Sigmoid colon (tissue), 7 donors: ENCODE data around the gene KMT2C. TPM values are rescaled to one million over a fixed set of nuclear protein-coding genes. Genes with fewer than 3 reads are reported as not detected.
"Not testable (repeated sequence)": the region's sequence is repeated elsewhere in the genome, so short reads cannot be mapped to it uniquely, and the experiment has no call there.

Experiments used
- DNase-seq: peaks from one replicate; pipeline ENCODE4 v3.0.0-alpha.2; 2019
- H3K27ac ChIP-seq, 4 donors: fragments of 200-600 bp; sonication (generic); one replicate each; pipeline ENCODE4 v1.5.1; 2016 to 2019; ENCODE audit warnings: mild to moderate bottlenecking in 1 of 4
- H3K27me3 ChIP-seq, 3 donors: fragments of 200-600 bp; sonication (generic); one replicate each; pipeline ENCODE4 v1.5.1; 2019; ENCODE audit warnings: mild to moderate bottlenecking in 1 of 3
- H3K36me3 ChIP-seq, 4 donors: fragments of 200-600 bp; sonication (generic); one replicate each; pipeline ENCODE4 v1.5.1; 2016 to 2019
- H3K4me1 ChIP-seq, 4 donors: fragments of 200-600 bp; sonication (generic); one replicate each; pipeline ENCODE4 v1.5.1; 2017 to 2019
- H3K4me3 ChIP-seq, 4 donors: fragments of 200-600 bp; sonication (generic); one replicate each; pipeline ENCODE4 v1.5.1; 2017 to 2019; ENCODE audit warnings: mild to moderate bottlenecking in 2 of 4, moderate library complexity in 1 of 4
- H3K9me3 ChIP-seq, 4 donors: fragments of 200-600 bp in 3 of 4; sonication (generic) in 3 of 4; one replicate each; pipeline versions ENCODE4 v1.5.1 to v1.6.1; 2013 to 2019
- EP300 ChIP-seq, 4 donors: sonication (generic); formaldehyde crosslinking; IDR thresholded peaks; one replicate each; pipeline ENCODE4 v1.6.1; 2017; ENCODE audit warnings: antibody characterized with exemption in 4 of 4
- POLR2A ChIP-seq, 2 donors: fragments of 450-650 bp; IDR thresholded peaks; one replicate each; pipeline ENCODE4 v1.6.1; 2016; ENCODE audit warnings: antibody characterized with exemption in 2 of 2, mild to moderate bottlenecking in 2 of 2, moderate library complexity in 2 of 2
- POLR2AphosphoS5 ChIP-seq, 4 donors: sonication (generic); formaldehyde crosslinking; IDR thresholded peaks; one replicate each; pipeline ENCODE4 v1.6.1; 2017; ENCODE audit warnings: antibody characterized with exemption in 4 of 4
- WGBS, 2 donors: extraction: QIAGEN DNeasy Blood & Tissue Kit; methylation state at CpG; one replicate each; pipeline ENCODE4 v1.1.7; 2013; 5-methylcytosine and 5-hydroxymethylcytosine counted together
- intact Hi-C: fragments of 100-400 bp; cut with DNase I; formaldehyde crosslinking; loops from one replicate; pipeline ENCODE4 v1.15.1; 2023
- polyA plus RNA-seq, 3 donors: library from polyadenylated mRNA; stranded (reverse); fragments of 200-250 nt; gene quantifications; one replicate each; pipeline ENCODE4 v1.2.3, GENCODE V29; 2013
- total RNA-seq, 4 donors: library from RNA; depleted of rRNA; stranded (reverse); fragments of >200 nt; gene quantifications; one replicate each; pipeline ENCODE4 v1.1.0, GENCODE V29; 2016
- TF ChIP-seq, protein P1 (sequence below), 4 experiments: fragments of 450-650 bp in 3 of 4; fragments of 200-600 bp in 1 of 4; IDR thresholded peaks; one replicate each; pipeline ENCODE4 v1.5.1; 2016 to 2019; ENCODE audit warnings: antibody characterized with exemption in 4 of 4, mild to moderate bottlenecking in 3 of 4, moderate library complexity in 2 of 4
- donor health status: healthy with polysubstance abuse.
- donor health status: Bipolar disorder and iron deficiency.
- donor health status: healthy.

The KMT2C gene
- total and polyA plus RNA-seq, 7 donors = 7.4 to 75.6 (median 46.4) TPM

DNA sequence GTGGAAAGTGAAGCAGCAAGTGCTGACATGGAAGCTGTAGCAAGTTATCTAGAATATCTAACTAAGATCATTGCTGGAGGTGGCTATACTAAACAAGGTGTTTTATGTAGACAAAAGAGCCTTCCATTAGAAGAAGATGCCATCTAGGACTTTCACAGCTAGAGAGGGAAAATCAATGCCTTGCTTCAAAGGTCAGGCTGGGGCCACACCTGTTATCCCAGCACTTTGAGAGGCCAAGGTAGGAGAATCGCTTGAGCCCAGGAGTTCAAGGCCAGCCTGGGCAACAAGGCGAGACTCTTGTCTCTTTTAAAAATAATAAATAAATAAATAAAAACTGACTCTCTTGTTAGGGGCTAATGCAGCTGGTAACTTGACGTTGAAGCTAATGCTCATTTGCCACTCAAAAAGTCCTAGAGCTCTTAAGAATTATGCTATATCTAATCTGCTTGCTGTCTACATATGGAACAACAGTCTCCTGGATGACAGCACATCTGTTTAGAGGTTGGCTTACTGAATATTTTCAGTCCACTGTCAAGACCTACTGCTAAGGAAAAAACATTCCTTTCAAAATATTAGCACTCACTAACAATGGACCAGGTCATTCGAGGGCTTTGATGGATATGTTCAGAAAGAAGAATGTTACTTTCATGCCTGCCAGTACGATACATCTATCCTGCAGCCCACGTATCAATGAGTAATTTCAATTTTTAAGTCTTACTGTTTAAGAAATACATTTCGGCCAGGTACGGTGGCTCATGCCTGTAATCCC is 58.9 kb downstream of the KMT2C start:
- H3K27ac ChIP-seq, intact Hi-C loops, H3K27me3 ChIP-seq, H3K9me3 ChIP-seq, H3K36me3 ChIP-seq, H3K4me3 ChIP-seq, DNase-seq: not testable (repeated sequence)
- WGBS, 2 donors = 85 to 87% methylated on average over 8 of the region's 8 CpGs
- peaks cover 0 to 13% (median 11%) of the 10 kb centered on the region in 4 donors for H3K4me1 ChIP-seq

DNA sequence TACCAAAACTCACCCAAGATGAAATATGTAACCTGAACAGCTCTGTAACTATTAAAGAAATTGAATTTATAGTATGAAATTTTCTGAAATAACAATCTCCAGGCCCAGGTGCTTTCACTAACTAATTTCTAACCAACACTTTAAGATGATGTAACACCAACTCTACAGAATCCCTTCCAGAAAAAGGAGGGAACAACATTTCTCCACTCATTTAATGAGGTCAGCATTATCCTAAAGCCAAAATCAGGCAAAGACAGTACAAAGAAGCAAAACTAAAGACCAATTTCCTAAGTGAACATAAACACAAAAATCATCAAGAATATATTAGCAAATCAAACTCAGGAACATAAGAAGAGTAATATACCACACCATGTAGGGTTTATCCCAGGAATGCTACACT is 65.5 kb downstream of the KMT2C start:
- no peak for DNase-seq
- no peaks in the 10 kb centered on the region for H3K36me3 ChIP-seq
- H3K4me3 ChIP-seq = no peak overlapping the region
- peaks cover 0 to 47% (median 31%) of the 10 kb centered on the region in 4 donors for H3K4me1 ChIP-seq
- H3K27ac ChIP-seq = no peak overlapping the region
- TF ChIP-seq, protein P1, sequence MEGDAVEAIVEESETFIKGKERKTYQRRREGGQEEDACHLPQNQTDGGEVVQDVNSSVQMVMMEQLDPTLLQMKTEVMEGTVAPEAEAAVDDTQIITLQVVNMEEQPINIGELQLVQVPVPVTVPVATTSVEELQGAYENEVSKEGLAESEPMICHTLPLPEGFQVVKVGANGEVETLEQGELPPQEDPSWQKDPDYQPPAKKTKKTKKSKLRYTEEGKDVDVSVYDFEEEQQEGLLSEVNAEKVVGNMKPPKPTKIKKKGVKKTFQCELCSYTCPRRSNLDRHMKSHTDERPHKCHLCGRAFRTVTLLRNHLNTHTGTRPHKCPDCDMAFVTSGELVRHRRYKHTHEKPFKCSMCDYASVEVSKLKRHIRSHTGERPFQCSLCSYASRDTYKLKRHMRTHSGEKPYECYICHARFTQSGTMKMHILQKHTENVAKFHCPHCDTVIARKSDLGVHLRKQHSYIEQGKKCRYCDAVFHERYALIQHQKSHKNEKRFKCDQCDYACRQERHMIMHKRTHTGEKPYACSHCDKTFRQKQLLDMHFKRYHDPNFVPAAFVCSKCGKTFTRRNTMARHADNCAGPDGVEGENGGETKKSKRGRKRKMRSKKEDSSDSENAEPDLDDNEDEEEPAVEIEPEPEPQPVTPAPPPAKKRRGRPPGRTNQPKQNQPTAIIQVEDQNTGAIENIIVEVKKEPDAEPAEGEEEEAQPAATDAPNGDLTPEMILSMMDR (IDR thresholded peaks at IDR 0.05) = no peak
- TF ChIP-seq POLR2AphosphoS5 (IDR thresholded peaks at IDR 0.05) = no peak
- TF ChIP-seq EP300 (IDR thresholded peaks at IDR 0.05) = no peak
- intact Hi-C loops = no loop called here
- no peaks in the 10 kb centered on the region for H3K27me3 ChIP-seq
- no peaks in the 10 kb centered on the region for H3K9me3 ChIP-seq

DNA sequence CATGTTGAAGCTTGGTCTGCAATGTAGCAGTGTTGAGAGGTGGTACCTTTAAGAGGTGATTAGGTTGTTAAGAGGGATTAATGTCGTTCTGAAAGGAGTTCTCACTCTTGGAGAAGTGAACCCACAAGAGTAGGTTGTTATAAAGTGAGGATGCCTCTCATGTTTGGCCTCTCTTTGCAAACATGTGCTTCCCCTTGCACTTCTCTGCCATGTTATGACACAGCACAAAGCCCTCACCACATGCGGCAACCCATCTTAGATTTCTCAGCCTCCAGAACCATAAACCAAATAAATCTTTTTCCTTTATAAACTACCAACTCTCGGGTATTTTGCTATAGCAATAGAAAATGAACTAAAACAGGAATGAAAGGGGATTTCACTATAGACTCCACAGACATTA is 66.3 kb downstream of the KMT2C start:
- no peaks in the 10 kb centered on the region for H3K36me3 ChIP-seq
- intact Hi-C loops = no loop called here
- no peaks in the 10 kb centered on the region for H3K27me3 ChIP-seq
- H3K4me1 ChIP-seq = peaks cover 0 to 54% (median 32%) of the 10 kb centered on the region in 4 donors
- no peaks in the 10 kb centered on the region for H3K9me3 ChIP-seq
- TF ChIP-seq, protein P1 (IDR thresholded peaks at IDR 0.05) = no peak
- TF ChIP-seq EP300 (IDR thresholded peaks at IDR 0.05) (no peak), POLR2A (IDR thresholded peaks at IDR 0.05) (no peak), POLR2AphosphoS5 (IDR thresholded peaks at IDR 0.05) (no peak)
- WGBS, 2 donors = 64 to 71% methylated on average over 3 of the region's 3 CpGs
- DNase-seq = no peak
- no peak overlapping the region for H3K27ac ChIP-seq
- no peak overlapping the region for H3K4me3 ChIP-seq

DNA sequence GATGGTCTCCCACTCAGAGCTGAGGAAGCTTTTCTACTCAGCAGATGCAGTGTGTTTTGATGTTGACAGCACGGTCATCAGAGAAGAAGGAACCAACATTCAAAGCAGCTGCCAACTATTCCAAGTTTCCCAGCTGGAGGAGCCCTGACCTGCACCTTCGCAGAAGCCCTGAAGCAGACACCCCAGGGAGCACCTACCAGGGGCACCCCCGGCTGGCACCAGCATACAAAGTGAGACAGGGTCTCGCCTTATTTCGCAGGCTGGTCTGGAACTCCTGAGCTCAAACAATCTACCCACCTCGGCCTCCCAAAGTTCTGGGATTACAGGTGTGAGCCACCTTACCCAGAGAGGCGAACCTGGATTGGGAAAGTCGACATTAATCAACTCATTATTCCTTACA is 68.6 kb downstream of the KMT2C start:
- H3K36me3 ChIP-seq = no peaks in the 10 kb centered on the region
- TF ChIP-seq POLR2A (IDR thresholded peaks at IDR 0.05) (no peak), POLR2AphosphoS5 (IDR thresholded peaks at IDR 0.05) (no peak), EP300 (IDR thresholded peaks at IDR 0.05) (no peak)
- TF ChIP-seq, protein P1 (IDR thresholded peaks at IDR 0.05) = no peak
- DNase-seq = no peak
- no peaks in the 10 kb centered on the region for H3K9me3 ChIP-seq
- 90 to 94% methylated on average over 8 of the region's 8 CpGs for WGBS, 2 donors
- peaks cover 0 to 65% (median 41%) of the 10 kb centered on the region in 4 donors for H3K4me1 ChIP-seq
- H3K4me3 ChIP-seq = no peak overlapping the region
- intact Hi-C loops = no loop called here
- H3K27me3 ChIP-seq = no peaks in the 10 kb centered on the region
- H3K27ac ChIP-seq = no peak overlapping the region

DNA sequence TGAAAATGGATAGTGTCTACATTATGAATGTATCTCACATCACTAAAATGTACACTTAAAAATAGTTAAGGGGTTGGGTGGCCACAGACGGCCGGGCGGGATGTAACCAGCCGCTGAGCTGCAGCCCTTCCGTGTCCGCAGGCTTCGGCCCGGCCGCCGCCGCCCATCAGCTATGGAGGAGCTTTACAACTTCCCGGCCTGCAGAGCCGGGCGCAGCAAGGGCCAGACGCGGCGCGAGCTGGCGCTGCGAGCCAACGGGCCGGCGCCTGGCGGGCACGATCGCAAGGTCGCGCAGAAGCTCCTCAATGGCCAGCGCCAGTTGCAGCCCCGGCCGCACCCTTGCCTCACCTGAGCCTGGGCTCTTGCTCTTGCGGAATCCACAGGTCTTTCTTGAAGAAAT is 69.1 kb downstream of the KMT2C start:
- no peak for TF ChIP-seq POLR2A (IDR thresholded peaks at IDR 0.05)
- TF ChIP-seq, protein P1 (IDR thresholded peaks at IDR 0.05) = no peak
- TF ChIP-seq EP300 (IDR thresholded peaks at IDR 0.05) = no peak
- TF ChIP-seq POLR2AphosphoS5 (IDR thresholded peaks at IDR 0.05) = no peak
- Histone ChIP-seq H3K4me1 (peaks cover 0 to 67% (median 41%) of the 10 kb centered on the region in 4 donors), H3K27ac (no peak overlapping the region), H3K9me3 (no peaks in the 10 kb centered on the region), H3K27me3 (no peaks in the 10 kb centered on the region), H3K4me3 (no peak overlapping the region), H3K36me3 (no peaks in the 10 kb centered on the region)
- 46 to 80% methylated on average over 32 of the region's 32 CpGs for WGBS, 2 donors
- intact Hi-C loops = no loop called here
- no peak for DNase-seq
